Spleen (tissue), 11 donors: Measurements from ENCODE around the gene SAFB2. TPM values are rescaled to one million over a fixed set of nuclear protein-coding genes. Genes with fewer than 3 reads are reported as not detected.

Experiments
- DNase-seq: peaks from one replicate; pipeline ENCODE4 v3.0.0-alpha.2; 2020
- H3K27ac ChIP-seq, 8 donors: fragments of 200-600 bp; sonication (generic) in 7 of 8; 1 replicate in 4 of 8; 2 replicates in 4 of 8; pipeline versions ENCODE4 v1.5.0 to v1.8.0; 2016 to 2021; ENCODE audit warnings: inconsistent platforms in 4 of 8, mild to moderate bottlenecking in 4 of 8, moderate library complexity in 1 of 8
- H3K27me3 ChIP-seq, 7 donors: fragments of 200-600 bp; sonication (generic) in 6 of 7; replicated peaks in 1 of 7; 1 replicate in 4 of 7; 2 replicates in 3 of 7; pipeline versions ENCODE4 v1.5.0 to v1.8.0; 2016 to 2021; ENCODE audit warnings: inconsistent platforms in 3 of 7, mild to moderate bottlenecking in 1 of 7
- H3K36me3 ChIP-seq, 6 donors: fragments of 200-600 bp; sonication (generic) in 5 of 6; 1 replicate in 4 of 6; 2 replicates in 2 of 6; pipeline versions ENCODE4 v1.5.0 to v1.8.0; 2016 to 2021; ENCODE audit warnings: inconsistent platforms in 2 of 6
- H3K4me1 ChIP-seq, 6 donors: fragments of 200-600 bp; sonication (generic) in 5 of 6; 1 replicate in 3 of 6; 2 replicates in 3 of 6; pipeline versions ENCODE4 v1.5.0 to v1.8.0; 2016 to 2021; ENCODE audit warnings: inconsistent platforms in 3 of 6
- H3K4me3 ChIP-seq, 8 donors: fragments of 200-600 bp; sonication (generic) in 7 of 8; 1 replicate in 4 of 8; 2 replicates in 4 of 8; pipeline versions ENCODE4 v1.5.0 to v1.8.0; 2016 to 2021; ENCODE audit warnings: inconsistent platforms in 4 of 8, mild to moderate bottlenecking in 4 of 8, moderate library complexity in 2 of 8
- H3K9me3 ChIP-seq, 8 donors: fragments of 200-600 bp; sonication (generic) in 7 of 8; 1 replicate in 4 of 8; 2 replicates in 4 of 8; pipeline versions ENCODE4 v1.5.0 to v1.8.0; 2016 to 2021; ENCODE audit warnings: inconsistent platforms in 4 of 8
- CTCF ChIP-seq, 11 experiments: fragments of 200-600 bp in 7 of 11; fragments of 450-650 bp in 4 of 11; sonication (generic) in 4 of 11; IDR thresholded peaks in 8 of 11; conservative IDR thresholded peaks in 3 of 11; 1 replicate in 7 of 11; 2 replicates in 4 of 11; pipeline versions ENCODE4 v1.4.0 to v1.8.0; 2016 to 2021; ENCODE audit warnings: antibody characterized with exemption in 11 of 11, inconsistent platforms in 4 of 11, mild to moderate bottlenecking in 1 of 11
- POLR2A ChIP-seq, 3 donors: fragments of 450-650 bp; IDR thresholded peaks; one replicate each; pipeline ENCODE4 v1.5.1; 2017; ENCODE audit warnings: antibody characterized with exemption in 3 of 3, mild to moderate bottlenecking in 1 of 3
- POLR2AphosphoS5 ChIP-seq, 3 donors: sonication (generic); formaldehyde crosslinking; IDR thresholded peaks; one replicate each; pipeline ENCODE4 v1.5.1; 2017; ENCODE audit warnings: antibody characterized with exemption in 3 of 3
- WGBS, 5 donors: extraction: QIAGEN DNeasy Blood & Tissue Kit in 3 of 5; methylation state at CpG; one replicate each; pipeline versions ENCODE4 v1.1.5 to v1.1.7; 2013 to 2018; 5-methylcytosine and 5-hydroxymethylcytosine counted together
- intact Hi-C: fragments of 100-400 bp; cut with DNase I; formaldehyde crosslinking; loops from one replicate; pipeline ENCODE4 v1.15.0; 2023; ENCODE audit warnings: low total_unique reads
- polyA plus RNA-seq, 3 donors: library from polyadenylated mRNA; stranded (reverse); fragments of 200-250 nt; gene quantifications; one replicate each; pipeline ENCODE4 v1.2.1, GENCODE V29; 2013
- total RNA-seq, 7 donors: library from RNA; depleted of rRNA in 3 of 7; stranded (reverse); fragments of >200 nt in 3 of 7; fragmentation: NEBNext Ultra II Directional in 4 of 7; extraction: Animal tissue kit (Norgen Biotek cat#: 25700) in 4 of 7; gene quantifications; one replicate each; pipeline versions ENCODE4 v1.1.0 to v1.2.1, GENCODE V29; 2016 to 2021
- donor health status: healthy with polysubstance abuse.
- donor health status: DM: no; HTN: no; CAD: no; lungs with moderate emphysema.
- donor health status: DM: no; HTN: no; CAD: no.
- donor health status: Bipolar disorder and iron deficiency.
- donor health status: healthy.
- donor health status: DM: no; HTN: no; CAD: no.
- donor health status: DM: yes; HTN: yes; CAD: no.

The SAFB2 gene
- total and polyA plus RNA-seq, 10 donors: 34.8 to 146 (median 110) TPM

- DNase-seq: peak; percentile 17
- Histone ChIP-seq H3K9me3 (no peaks in the 10 kb centered on the region), H3K27ac (no peak overlapping the region), H3K4me1 (peaks cover 0 to 4% (median 0%) of the 10 kb centered on the region in 6 donors), H3K27me3 (no peaks in the 10 kb centered on the region), H3K4me3 (no peak overlapping the region), H3K36me3 (peaks cover 3 to 94% (median 92%) of the 10 kb centered on the region in 6 donors)
- WGBS, 5 donors: 87 to 95% (median 92%) methylated on average over 10 of the region's 10 CpGs
- intact Hi-C loops: no loop called here
- no peak for TF ChIP-seq POLR2AphosphoS5 (IDR thresholded peaks at IDR 0.05)
- no peak for TF ChIP-seq CTCF (IDR thresholded peaks at IDR 0.05 in 8 of 11, conservative IDR thresholded peaks at IDR 0.05 in 3 of 11)
Observed at GRCh38 chr19:5652261-5652660, 29.7 kb upstream of the SAFB2 start.

- TF ChIP-seq CTCF (IDR thresholded peaks at IDR 0.05 in 8 of 11, conservative IDR thresholded peaks at IDR 0.05 in 3 of 11) (no peak), POLR2A (IDR thresholded peaks at IDR 0.05) (no peak), POLR2AphosphoS5 (IDR thresholded peaks at IDR 0.05) (peak in 1 of 3 donors; percentile 41)
- Histone ChIP-seq H3K4me1 (peaks cover 0 to 4% (median 0%) of the 10 kb centered on the region in 6 donors), H3K27ac (no peak overlapping the region), H3K36me3 (peaks cover 0 to 94% (median 92%) of the 10 kb centered on the region in 6 donors), H3K27me3 (no peaks in the 10 kb centered on the region), H3K4me3 (no peak overlapping the region), H3K9me3 (no peaks in the 10 kb centered on the region)
- 94 to 100% (median 95%) methylated on average over 5 of the region's 5 CpGs for WGBS, 5 donors
- intact Hi-C loops: no loop called here
- DNase-seq: peak; percentile 41
Observed at GRCh38 chr19:5651361-5651760, 28.8 kb upstream of the SAFB2 start.

GRCh38 chr19:5648464-5648863, 25.9 kb upstream of the SAFB2 start:
- no peak for DNase-seq
- Histone ChIP-seq H3K27me3 (no peaks in the 10 kb centered on the region), H3K4me1 (peaks cover 0 to 17% (median 4%) of the 10 kb centered on the region in 6 donors), H3K36me3 (peaks cover 0 to 94% (median 92%) of the 10 kb centered on the region in 6 donors), H3K27ac (no peak overlapping the region), H3K9me3 (no peaks in the 10 kb centered on the region), H3K4me3 (no peak overlapping the region)
- intact Hi-C loops: no loop called here
- WGBS, 5 donors: 95 to 98% (median 97%) methylated on average over 9 to 11 of the region's 11 CpGs
- TF ChIP-seq POLR2AphosphoS5 (IDR thresholded peaks at IDR 0.05) (no peak), POLR2A (IDR thresholded peaks at IDR 0.05) (no peak)

GRCh38 chr19:5646703-5647102, 24.1 kb upstream of the SAFB2 start:
- DNase-seq: peak; percentile 12
- TF ChIP-seq POLR2AphosphoS5 (IDR thresholded peaks at IDR 0.05): peak in 1 of 3 donors; percentile 1
- TF ChIP-seq CTCF (IDR thresholded peaks at IDR 0.05 in 8 of 11, conservative IDR thresholded peaks at IDR 0.05 in 3 of 11): no peak
- TF ChIP-seq POLR2A (IDR thresholded peaks at IDR 0.05): no peak
- Histone ChIP-seq H3K4me1 (peaks cover 0 to 35% (median 13%) of the 10 kb centered on the region in 6 donors), H3K27me3 (no peaks in the 10 kb centered on the region), H3K9me3 (no peaks in the 10 kb centered on the region), H3K36me3 (peaks cover 0 to 94% (median 89%) of the 10 kb centered on the region in 6 donors), H3K4me3 (no peak overlapping the region), H3K27ac (no peak overlapping the region)
- 76 to 96% (median 88%) methylated on average over 4 of the region's 4 CpGs for WGBS, 5 donors
- intact Hi-C loops: no loop called here

- intact Hi-C loops: no loop called here
- 92 to 96% (median 95%) methylated on average over 5 of the region's 5 CpGs for WGBS, 5 donors
- no peak overlapping the region for H3K27ac ChIP-seq
- H3K4me3 ChIP-seq: no peak overlapping the region
- TF ChIP-seq POLR2A (IDR thresholded peaks at IDR 0.05): no peak
- TF ChIP-seq CTCF (IDR thresholded peaks at IDR 0.05 in 8 of 11, conservative IDR thresholded peaks at IDR 0.05 in 3 of 11): no peak
- no peak for TF ChIP-seq POLR2AphosphoS5 (IDR thresholded peaks at IDR 0.05)
- no peaks in the 10 kb centered on the region for H3K9me3 ChIP-seq
- peaks cover 0 to 48% (median 21%) of the 10 kb centered on the region in 6 donors for H3K4me1 ChIP-seq
- H3K27me3 ChIP-seq: no peaks in the 10 kb centered on the region
- peak; percentile 25 for DNase-seq
- H3K36me3 ChIP-seq: peaks cover 0 to 93% (median 83%) of the 10 kb centered on the region in 6 donors
Observed at GRCh38 chr19:5645409-5645808, 22.8 kb upstream of the SAFB2 start.
